ENCODE measurements around the gene FAM240A.

DNA sequence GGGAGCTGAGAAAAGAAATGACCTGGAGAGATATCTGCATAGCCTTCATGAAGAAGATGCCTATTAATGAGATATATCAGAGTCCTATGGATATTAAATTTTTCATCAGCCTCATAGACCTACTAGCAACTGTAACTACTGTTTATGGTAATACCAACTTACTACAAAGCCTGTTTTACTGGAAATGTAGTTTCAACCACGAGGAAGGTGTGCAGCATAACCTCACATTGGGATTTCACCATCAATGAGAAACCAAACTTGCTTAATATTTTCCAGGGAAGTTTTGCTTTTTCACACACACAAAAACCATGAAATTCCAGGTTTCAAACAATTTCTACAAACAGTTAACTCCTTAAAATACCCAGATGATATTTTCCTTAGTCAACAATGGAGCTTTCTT, 31.4 kb downstream of the FAM240A start:
- TF ChIP-seq, protein P1, sequence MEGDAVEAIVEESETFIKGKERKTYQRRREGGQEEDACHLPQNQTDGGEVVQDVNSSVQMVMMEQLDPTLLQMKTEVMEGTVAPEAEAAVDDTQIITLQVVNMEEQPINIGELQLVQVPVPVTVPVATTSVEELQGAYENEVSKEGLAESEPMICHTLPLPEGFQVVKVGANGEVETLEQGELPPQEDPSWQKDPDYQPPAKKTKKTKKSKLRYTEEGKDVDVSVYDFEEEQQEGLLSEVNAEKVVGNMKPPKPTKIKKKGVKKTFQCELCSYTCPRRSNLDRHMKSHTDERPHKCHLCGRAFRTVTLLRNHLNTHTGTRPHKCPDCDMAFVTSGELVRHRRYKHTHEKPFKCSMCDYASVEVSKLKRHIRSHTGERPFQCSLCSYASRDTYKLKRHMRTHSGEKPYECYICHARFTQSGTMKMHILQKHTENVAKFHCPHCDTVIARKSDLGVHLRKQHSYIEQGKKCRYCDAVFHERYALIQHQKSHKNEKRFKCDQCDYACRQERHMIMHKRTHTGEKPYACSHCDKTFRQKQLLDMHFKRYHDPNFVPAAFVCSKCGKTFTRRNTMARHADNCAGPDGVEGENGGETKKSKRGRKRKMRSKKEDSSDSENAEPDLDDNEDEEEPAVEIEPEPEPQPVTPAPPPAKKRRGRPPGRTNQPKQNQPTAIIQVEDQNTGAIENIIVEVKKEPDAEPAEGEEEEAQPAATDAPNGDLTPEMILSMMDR (IDR thresholded peaks at IDR 0.05): no peak
- TF ChIP-seq EP300 (IDR thresholded peaks at IDR 0.05) (no peak), POLR2A (IDR thresholded peaks at IDR 0.05) (no peak)

Data from ovary (tissue), 3 donors.